Measurements from ENCODE around the gene KCNH5. TPM values are rescaled to one million over a fixed set of nuclear protein-coding genes. Genes with fewer than 3 reads are reported as not detected.

KCNH5 gene
- total and polyA plus RNA-seq, 2 of the 13 experiments (the other 11 are each of a cell fraction or from before 2014, with no cell fraction given), result not detected

DNA sequence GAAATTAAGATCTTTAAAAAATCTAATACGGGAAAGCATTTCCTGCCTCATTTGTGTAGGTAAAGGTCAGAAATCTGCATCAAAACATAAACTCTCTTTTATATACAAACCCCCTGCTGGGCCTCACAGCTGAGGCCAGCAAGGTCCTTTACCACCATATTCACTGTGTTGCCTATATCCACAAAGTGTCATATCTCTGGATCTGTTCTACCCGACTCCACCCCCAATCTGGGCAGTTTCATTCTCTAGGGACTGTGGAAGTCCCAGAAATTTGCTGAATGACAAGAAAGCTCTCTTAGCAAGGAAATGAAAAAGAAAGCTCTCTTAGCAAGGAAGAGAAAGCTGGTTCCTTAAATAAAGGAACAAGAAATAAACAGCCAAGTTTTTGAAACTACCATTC is 301.7 kb downstream of the KCNH5 start:
- DNase-seq (ENCODE audit: low spot score), result no peak
- H3K27ac ChIP-seq (ENCODE audit: extremely low read length, insufficient read depth, low read length), result no peak overlapping the region
- CTCF ChIA-PET (ENCODE audit: low intra/inter-chr PET ratio, low total read pairs), result no interaction called here
- H3K36me3 ChIP-seq (replicated peaks in 1 of 2; ENCODE audit: control insufficient read depth in 1 of 2, insufficient read depth in 2 of 2, low read length in 2 of 2), result no peaks in the 10 kb centered on the region
- H3K9me3 ChIP-seq (ENCODE audit: low read length), result no peaks in the 10 kb centered on the region
- no peak for ATAC-seq
- no peaks in the 10 kb centered on the region for H4K20me1 ChIP-seq (ENCODE audit: insufficient read depth, low read length)
- H3K4me3 ChIP-seq (replicated peaks in 1 of 3; ENCODE audit: insufficient read depth in 1 of 3, low read depth in 2 of 3, low read length in 3 of 3), result no peak overlapping the region
- FAIRE-seq, result no peak
- H3K9ac ChIP-seq (ENCODE audit: insufficient read depth, low read depth, low read length), result no peak overlapping the region
- H3K27me3 ChIP-seq (ENCODE audit: control insufficient read depth in 1 of 2, insufficient read depth in 2 of 2, low read length in 2 of 2), result 0 out of 5 replicates have a peak, but pooled peaks cover 0 to 5% of the 10 kb centered on the region in 2 experiments
- BruUV-seq (replicated peaks), result no TSS peak
- WGBS (ENCODE audit: low lambda C conversion rate), result 0% methylated on average over 2 of the region's 2 CpGs
- no peak overlapping the region for H3K4me2 ChIP-seq (ENCODE audit: low read depth, low read length)
- H3K79me2 ChIP-seq (ENCODE audit: insufficient read depth, low read length), result no peaks in the 10 kb centered on the region
- H3K4me1 ChIP-seq (ENCODE audit: insufficient read depth, low read length), result no peaks in the 10 kb centered on the region
- in situ Hi-C loops (cut with HindIII; ENCODE audit: extremely low pct_ligation_motif_present, low pct_unique_long_range_greater_than_20kb) (no loop called here), intact Hi-C loops (cut with micrococcal nuclease; ENCODE audit: unreplicated experiment) (no loop called here)
- TF ChIP-seq, protein P1, sequence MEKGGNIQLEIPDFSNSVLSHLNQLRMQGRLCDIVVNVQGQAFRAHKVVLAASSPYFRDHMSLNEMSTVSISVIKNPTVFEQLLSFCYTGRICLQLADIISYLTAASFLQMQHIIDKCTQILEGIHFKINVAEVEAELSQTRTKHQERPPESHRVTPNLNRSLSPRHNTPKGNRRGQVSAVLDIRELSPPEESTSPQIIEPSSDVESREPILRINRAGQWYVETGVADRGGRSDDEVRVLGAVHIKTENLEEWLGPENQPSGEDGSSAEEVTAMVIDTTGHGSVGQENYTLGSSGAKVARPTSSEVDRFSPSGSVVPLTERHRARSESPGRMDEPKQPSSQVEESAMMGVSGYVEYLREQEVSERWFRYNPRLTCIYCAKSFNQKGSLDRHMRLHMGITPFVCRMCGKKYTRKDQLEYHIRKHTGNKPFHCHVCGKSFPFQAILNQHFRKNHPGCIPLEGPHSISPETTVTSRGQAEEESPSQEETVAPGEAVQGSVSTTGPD (CRISPR knock-in tag; IDR thresholded peaks at IDR 0.05), result no peak
- no peak for TF ChIP-seq ZNF543 (CRISPR knock-in tag; IDR thresholded peaks at IDR 0.05)
- no peak for TF ChIP-seq ZSCAN21 (CRISPR knock-in tag; IDR thresholded peaks at IDR 0.05; ENCODE audit: borderline replicate concordance)
- TF ChIP-seq ZFP62 (CRISPR knock-in tag; IDR thresholded peaks at IDR 0.05), result no peak
- TF ChIP-seq REST (IDR thresholded peaks at IDR 0.05; ENCODE audit: borderline replicate concordance in 1 of 2, low read depth in 1 of 2, low read length in 2 of 2), result no peak
- no peak for TF ChIP-seq ZNF605 (CRISPR knock-in tag; IDR thresholded peaks at IDR 0.05)
- no peak for TF ChIP-seq THYN1 (CRISPR knock-in tag; IDR thresholded peaks at IDR 0.05; ENCODE audit: borderline replicate concordance, low read depth)
- no peak for TF ChIP-seq ZNF484 (CRISPR knock-in tag; IDR thresholded peaks at IDR 0.05; ENCODE audit: borderline replicate concordance, low read depth)
- no peak for TF ChIP-seq CEBPG (CRISPR knock-in tag; IDR thresholded peaks at IDR 0.05)
- no peak for TF ChIP-seq NR2F1 (CRISPR knock-in tag; IDR thresholded peaks at IDR 0.05)
- no peak for TF ChIP-seq HMGA1 (CRISPR knock-in tag; conservative IDR thresholded peaks at IDR 0.05)
- TF ChIP-seq, protein P2, sequence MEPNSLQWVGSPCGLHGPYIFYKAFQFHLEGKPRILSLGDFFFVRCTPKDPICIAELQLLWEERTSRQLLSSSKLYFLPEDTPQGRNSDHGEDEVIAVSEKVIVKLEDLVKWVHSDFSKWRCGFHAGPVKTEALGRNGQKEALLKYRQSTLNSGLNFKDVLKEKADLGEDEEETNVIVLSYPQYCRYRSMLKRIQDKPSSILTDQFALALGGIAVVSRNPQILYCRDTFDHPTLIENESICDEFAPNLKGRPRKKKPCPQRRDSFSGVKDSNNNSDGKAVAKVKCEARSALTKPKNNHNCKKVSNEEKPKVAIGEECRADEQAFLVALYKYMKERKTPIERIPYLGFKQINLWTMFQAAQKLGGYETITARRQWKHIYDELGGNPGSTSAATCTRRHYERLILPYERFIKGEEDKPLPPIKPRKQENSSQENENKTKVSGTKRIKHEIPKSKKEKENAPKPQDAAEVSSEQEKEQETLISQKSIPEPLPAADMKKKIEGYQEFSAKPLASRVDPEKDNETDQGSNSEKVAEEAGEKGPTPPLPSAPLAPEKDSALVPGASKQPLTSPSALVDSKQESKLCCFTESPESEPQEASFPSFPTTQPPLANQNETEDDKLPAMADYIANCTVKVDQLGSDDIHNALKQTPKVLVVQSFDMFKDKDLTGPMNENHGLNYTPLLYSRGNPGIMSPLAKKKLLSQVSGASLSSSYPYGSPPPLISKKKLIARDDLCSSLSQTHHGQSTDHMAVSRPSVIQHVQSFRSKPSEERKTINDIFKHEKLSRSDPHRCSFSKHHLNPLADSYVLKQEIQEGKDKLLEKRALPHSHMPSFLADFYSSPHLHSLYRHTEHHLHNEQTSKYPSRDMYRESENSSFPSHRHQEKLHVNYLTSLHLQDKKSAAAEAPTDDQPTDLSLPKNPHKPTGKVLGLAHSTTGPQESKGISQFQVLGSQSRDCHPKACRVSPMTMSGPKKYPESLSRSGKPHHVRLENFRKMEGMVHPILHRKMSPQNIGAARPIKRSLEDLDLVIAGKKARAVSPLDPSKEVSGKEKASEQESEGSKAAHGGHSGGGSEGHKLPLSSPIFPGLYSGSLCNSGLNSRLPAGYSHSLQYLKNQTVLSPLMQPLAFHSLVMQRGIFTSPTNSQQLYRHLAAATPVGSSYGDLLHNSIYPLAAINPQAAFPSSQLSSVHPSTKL (CRISPR knock-in tag; IDR thresholded peaks at IDR 0.05), result no peak
- TF ChIP-seq ZNF567 (CRISPR knock-in tag; IDR thresholded peaks at IDR 0.05; ENCODE audit: borderline replicate concordance), result no peak
- H2AFZ ChIP-seq (ENCODE audit: low read length), result no peak overlapping the region
- POLR2A ChIA-PET, result no interaction called here
